Measurements from ENCODE around the gene PIGS. TPM values are rescaled to one million over a fixed set of nuclear protein-coding genes. Genes with fewer than 3 reads are reported as not detected.

The PIGS gene
- total RNA-seq, result 76.3 and 162 TPM in 2 replicates

DNA sequence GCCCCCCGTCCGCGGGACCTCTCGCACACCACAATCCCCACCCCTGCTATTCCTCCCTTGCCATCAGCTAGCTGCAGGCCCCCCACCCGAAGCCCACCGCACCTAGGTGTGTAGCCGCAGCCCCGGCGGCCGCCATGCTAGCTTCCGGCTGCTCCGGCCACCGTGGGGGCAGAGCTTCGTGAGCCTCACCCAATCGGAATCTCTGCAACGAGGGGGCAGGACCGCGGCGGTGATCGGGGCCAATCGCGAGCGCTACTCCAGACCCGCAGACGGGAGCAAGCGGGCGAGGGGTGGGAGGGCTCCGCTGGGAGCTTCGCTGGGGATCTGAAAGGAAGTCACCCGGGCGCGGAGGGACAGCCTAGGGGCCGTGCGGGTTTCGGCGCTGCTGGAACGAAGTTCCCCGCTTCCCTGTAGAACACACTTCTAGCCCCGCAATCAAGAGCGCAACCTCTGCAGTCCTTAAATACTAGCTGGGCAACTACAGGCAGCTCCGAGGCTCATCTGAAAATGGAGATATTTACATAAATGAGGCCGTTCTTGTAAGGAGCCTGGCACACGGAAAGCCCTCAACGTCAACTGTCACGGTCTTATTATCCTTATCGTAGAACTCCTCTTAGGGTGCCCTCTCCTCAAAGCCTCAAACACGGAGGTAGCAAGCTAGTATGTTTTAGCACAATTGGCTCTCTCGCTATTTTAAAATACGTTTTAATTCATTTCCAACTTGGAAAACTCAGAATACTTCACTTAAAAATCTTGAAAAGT lies at the start of gene PIGS:
TSS of gene PIGS (minus strand) at position 164 of the 762 bp plus-strand sequence. CDS start at position 136, 28 bp downstream.

GRCh38 chr17:28613931-28614381 lies 42.6 kb upstream of the PIGS start, which contains the start of gene RSKR:
RSKR (minus strand) TSS chr17:28614185; CDS start chr17:28614161, 24 bp downstream.

GRCh38 chr17:28598799-28599310 lies 27.5 kb upstream of the PIGS start, which contains the start of gene SPAG5:
SPAG5 (minus strand) TSS chr17:28599025; CDS start chr17:28598946, 79 bp downstream.

DNA sequence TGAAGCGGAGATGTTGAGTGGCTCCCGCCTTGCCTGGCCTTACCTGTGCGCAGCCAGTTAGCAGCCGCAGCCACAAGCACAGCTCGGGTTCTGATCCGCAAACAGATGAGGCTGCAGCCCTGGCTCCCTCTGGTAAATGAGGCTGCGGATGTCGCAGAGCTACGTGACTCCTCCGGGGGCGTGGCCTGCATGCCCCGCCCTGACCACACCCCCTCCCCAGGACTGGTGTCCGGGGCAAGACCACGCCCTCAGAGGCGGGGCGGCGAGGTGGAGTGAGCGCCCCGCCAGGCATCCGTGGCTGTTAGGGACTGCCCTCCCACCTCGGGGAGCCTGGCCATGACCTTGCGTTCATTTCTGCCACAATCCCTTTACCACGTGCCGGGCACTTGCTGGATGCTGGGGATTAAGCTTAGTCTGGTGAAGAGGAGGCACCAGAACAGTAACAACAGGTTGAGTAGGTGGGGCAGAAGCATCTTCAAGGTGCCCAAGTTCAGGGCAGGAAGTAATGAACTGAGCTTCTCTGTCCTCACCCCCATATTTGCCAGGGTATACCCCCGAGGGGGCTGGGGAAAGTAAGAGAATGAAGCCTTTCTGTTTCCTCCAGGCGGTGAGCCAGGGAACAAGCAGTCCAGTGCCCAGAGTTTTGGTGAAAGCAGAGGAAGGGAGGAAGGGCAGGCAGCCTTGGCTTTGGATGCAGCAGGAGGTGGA lies 5.6 kb upstream of the PIGS start, which contains the start of gene ALDOC:
TSS of gene ALDOC (minus strand) at position 138 of the 708 bp plus-strand sequence. CDS start 1,363 bp downstream, outside the sequence.

GRCh38 chr17:28552176-28552999 lies 18.9 kb downstream of the PIGS start, which contains the start of gene UNC119:
UNC119 (minus strand) TSS chr17:28552624; CDS start chr17:28552557, 67 bp downstream.

DNA sequence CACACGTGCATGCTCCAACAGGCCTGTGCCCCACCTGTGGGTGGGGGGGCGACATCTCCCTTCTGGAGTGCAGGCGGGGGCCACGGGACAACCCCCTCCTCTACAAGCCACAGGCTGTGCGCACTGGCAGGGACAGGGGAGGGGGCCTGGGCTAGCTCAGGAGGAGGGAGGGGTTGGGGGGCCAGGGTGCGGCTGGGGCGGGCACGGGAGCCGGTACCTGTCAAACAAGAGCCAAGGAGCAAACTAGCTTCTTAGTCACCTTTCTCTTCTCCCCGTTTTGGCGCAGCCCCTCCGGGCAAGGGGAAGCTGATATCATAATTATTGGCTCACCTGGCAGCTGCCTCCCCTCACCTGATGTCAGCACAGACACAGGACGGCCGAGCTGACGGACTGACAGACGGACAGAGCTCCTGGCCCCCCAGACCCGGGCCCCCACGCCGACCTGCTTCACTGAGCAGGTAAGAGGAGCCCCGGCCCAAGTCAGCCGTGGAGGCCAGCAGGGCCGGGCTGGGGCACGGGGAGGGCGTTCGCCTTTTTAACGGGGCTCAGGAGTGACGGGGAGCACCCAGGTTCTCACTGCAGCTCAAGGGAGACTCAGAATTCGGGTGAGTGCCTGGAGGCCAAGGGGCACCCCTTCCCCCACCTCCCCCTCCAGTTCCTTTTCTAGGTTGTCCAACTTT lies 65.2 kb downstream of the PIGS start, which contains the start of gene FOXN1:
TSS of gene FOXN1 (plus strand) at position 363 of the 680 bp plus-strand sequence. CDS start 17,622 bp downstream, outside the sequence.

Other genes starting within 250 kb of the PIGS start
- 20.7 and 32.5 TPM in 2 replicates for gene IFT20, start 236.1 kb downstream of the PIGS start, total RNA-seq
- gene TNFAIP1, start 235.8 kb downstream of the PIGS start, total RNA-seq, result 54.1 and 71.2 TPM in 2 replicates
- gene POLDIP2, start 214.0 kb downstream of the PIGS start, total RNA-seq, result 122 and 145 TPM in 2 replicates
- not detected in 2 replicates for gene SEBOX, start 206.3 kb downstream of the PIGS start, total RNA-seq
- 0.13 TPM in 1 of 2 replicates, not detected in the other for gene VTN, start 201.2 kb downstream of the PIGS start, total RNA-seq
- 5.4 and 10.8 TPM in 2 replicates for gene SARM1, start 199.8 kb downstream of the PIGS start, total RNA-seq
- 1.1 and 5.7 TPM in 2 replicates for gene SLC46A1, start 165.3 kb downstream of the PIGS start, total RNA-seq
- not detected in 2 replicates for gene SLC13A2, start 97.9 kb downstream of the PIGS start, total RNA-seq
- not detected in 2 replicates for gene FOXN1, start 65.2 kb downstream of the PIGS start, total RNA-seq
- gene UNC119, start 18.9 kb downstream of the PIGS start, total RNA-seq, result 31.9 and 40.9 TPM in 2 replicates
- 14.8 and 39.7 TPM in 2 replicates for gene ALDOC, start 5.4 kb upstream of the PIGS start, total RNA-seq
- gene SPAG5, start 27.5 kb upstream of the PIGS start, total RNA-seq, result 3.5 and 84.2 TPM in 2 replicates
- gene RSKR, start 42.7 kb upstream of the PIGS start, total RNA-seq, result 2.9 and 3.4 TPM in 2 replicates
- 88.4 and 115 TPM in 2 replicates for gene BLTP2, start 73.6 kb upstream of the PIGS start, total RNA-seq
- 51.3 and 64.0 TPM in 2 replicates for gene SDF2, start 90.4 kb upstream of the PIGS start, total RNA-seq
- gene SUPT6H, start 90.7 kb upstream of the PIGS start, total RNA-seq, result 29.8 and 44.5 TPM in 2 replicates
- gene PROCA1, start 140.4 kb upstream of the PIGS start, total RNA-seq, result 1.0 and 1.6 TPM in 2 replicates
- 293 and 306 TPM in 2 replicates for gene RAB34, start 146.3 kb upstream of the PIGS start, total RNA-seq
- gene RPL23A, start 148.5 kb upstream of the PIGS start, total RNA-seq, result 447 and 480 TPM in 2 replicates
- 9.1 and 9.6 TPM in 2 replicates for gene TLCD1, start 154.7 kb upstream of the PIGS start, total RNA-seq
- 2.8 and 3.7 TPM in 2 replicates for gene NEK8, start 157.3 kb upstream of the PIGS start, total RNA-seq
- 61.3 and 86.8 TPM in 2 replicates for gene TRAF4, start 172.5 kb upstream of the PIGS start, total RNA-seq